Sigmoid colon (tissue), 4 donors: ENCODE data around the gene PIGA.

ENCODE experiments used
- EP300 ChIP-seq, 4 donors: sonication (generic); formaldehyde crosslinking; IDR thresholded peaks; one replicate each; pipeline ENCODE4 v1.6.1; 2017; ENCODE audit warnings: antibody characterized with exemption in 4 of 4
- POLR2A ChIP-seq, 2 donors: fragments of 450-650 bp; IDR thresholded peaks; one replicate each; pipeline ENCODE4 v1.6.1; 2016; ENCODE audit warnings: antibody characterized with exemption in 2 of 2, mild to moderate bottlenecking in 2 of 2, moderate library complexity in 2 of 2
- POLR2AphosphoS5 ChIP-seq, 4 donors: sonication (generic); formaldehyde crosslinking; IDR thresholded peaks; one replicate each; pipeline ENCODE4 v1.6.1; 2017; ENCODE audit warnings: antibody characterized with exemption in 4 of 4
- TF ChIP-seq, protein P1 (sequence below), 4 experiments: fragments of 450-650 bp in 3 of 4; fragments of 200-600 bp in 1 of 4; IDR thresholded peaks; one replicate each; pipeline ENCODE4 v1.5.1; 2016 to 2019; ENCODE audit warnings: antibody characterized with exemption in 4 of 4, mild to moderate bottlenecking in 3 of 4, moderate library complexity in 2 of 4

DNA sequence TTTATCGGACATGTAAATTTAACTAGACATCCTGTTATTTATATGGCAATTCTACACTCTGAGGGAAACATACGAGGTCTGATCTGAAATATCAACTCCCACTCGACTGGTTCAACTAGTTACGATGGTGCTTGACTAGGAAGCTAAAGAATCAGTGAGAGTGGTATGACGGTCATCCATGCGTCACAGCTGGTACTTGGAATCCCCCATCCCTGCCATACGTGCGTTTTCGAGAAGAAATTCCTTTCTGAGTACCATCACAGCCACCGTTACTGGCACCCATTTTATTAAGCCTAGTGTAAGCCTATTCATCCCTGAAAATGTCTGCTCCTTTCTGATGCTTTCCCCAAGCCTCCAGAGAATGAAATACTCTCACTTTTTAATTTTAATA is 695 bp upstream of the PIGA start:
- TF ChIP-seq, protein P1, sequence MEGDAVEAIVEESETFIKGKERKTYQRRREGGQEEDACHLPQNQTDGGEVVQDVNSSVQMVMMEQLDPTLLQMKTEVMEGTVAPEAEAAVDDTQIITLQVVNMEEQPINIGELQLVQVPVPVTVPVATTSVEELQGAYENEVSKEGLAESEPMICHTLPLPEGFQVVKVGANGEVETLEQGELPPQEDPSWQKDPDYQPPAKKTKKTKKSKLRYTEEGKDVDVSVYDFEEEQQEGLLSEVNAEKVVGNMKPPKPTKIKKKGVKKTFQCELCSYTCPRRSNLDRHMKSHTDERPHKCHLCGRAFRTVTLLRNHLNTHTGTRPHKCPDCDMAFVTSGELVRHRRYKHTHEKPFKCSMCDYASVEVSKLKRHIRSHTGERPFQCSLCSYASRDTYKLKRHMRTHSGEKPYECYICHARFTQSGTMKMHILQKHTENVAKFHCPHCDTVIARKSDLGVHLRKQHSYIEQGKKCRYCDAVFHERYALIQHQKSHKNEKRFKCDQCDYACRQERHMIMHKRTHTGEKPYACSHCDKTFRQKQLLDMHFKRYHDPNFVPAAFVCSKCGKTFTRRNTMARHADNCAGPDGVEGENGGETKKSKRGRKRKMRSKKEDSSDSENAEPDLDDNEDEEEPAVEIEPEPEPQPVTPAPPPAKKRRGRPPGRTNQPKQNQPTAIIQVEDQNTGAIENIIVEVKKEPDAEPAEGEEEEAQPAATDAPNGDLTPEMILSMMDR (IDR thresholded peaks at IDR 0.05) = no peak
- TF ChIP-seq POLR2AphosphoS5 (IDR thresholded peaks at IDR 0.05) (no peak), POLR2A (IDR thresholded peaks at IDR 0.05) (no peak), EP300 (IDR thresholded peaks at IDR 0.05) (no peak)
